Hepatocyte (in vitro differentiated cells): ENCODE measurements around the gene HCN2.

Experiments
- EZH2 ChIP-seq: fragments of 200-600 bp; sonication (generic); IDR thresholded peaks from 2 replicates; pipeline ENCODE4 v1.6.1; 2016; ENCODE audit warnings: antibody characterized with exemption, mild to moderate bottlenecking, borderline replicate concordance
- TF ChIP-seq, protein P1 (sequence below): fragments of 200-600 bp; sonication (generic); IDR thresholded peaks from 2 replicates; pipeline ENCODE4 v1.5.1; 2016; ENCODE audit warnings: antibody characterized with exemption, mild to moderate bottlenecking; ENCODE audit not compliant: poor library complexity

- TF ChIP-seq, protein P1, sequence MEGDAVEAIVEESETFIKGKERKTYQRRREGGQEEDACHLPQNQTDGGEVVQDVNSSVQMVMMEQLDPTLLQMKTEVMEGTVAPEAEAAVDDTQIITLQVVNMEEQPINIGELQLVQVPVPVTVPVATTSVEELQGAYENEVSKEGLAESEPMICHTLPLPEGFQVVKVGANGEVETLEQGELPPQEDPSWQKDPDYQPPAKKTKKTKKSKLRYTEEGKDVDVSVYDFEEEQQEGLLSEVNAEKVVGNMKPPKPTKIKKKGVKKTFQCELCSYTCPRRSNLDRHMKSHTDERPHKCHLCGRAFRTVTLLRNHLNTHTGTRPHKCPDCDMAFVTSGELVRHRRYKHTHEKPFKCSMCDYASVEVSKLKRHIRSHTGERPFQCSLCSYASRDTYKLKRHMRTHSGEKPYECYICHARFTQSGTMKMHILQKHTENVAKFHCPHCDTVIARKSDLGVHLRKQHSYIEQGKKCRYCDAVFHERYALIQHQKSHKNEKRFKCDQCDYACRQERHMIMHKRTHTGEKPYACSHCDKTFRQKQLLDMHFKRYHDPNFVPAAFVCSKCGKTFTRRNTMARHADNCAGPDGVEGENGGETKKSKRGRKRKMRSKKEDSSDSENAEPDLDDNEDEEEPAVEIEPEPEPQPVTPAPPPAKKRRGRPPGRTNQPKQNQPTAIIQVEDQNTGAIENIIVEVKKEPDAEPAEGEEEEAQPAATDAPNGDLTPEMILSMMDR: no peak
- TF ChIP-seq EZH2: no peak
Observed at GRCh38 chr19:608155-609003, 18.7 kb downstream of the HCN2 start.
